K562 (cell line): ENCODE measurements around the gene MAPKAPK2. TPM values are rescaled to one million over a fixed set of nuclear protein-coding genes. Genes with fewer than 3 reads are reported as not detected.
A peak's percentile ranks its signal among the peaks of the same experiment; 100 is the strongest.

Experiments used
- BRD9 ChIP-seq: fragments of 450-650 bp; IDR thresholded peaks from 2 replicates; pipeline ENCODE4 v1.6.1; 2018; ENCODE audit warnings: low read depth; ENCODE audit not compliant: partially characterized antibody
- DNMT1 ChIP-seq: fragments of 450-650 bp; IDR thresholded peaks from 2 replicates; pipeline ENCODE4 v1.6.1; 2016; ENCODE audit warnings: antibody characterized with exemption, mild to moderate bottlenecking
- EP300 ChIP-seq: IDR thresholded peaks from 2 replicates; pipeline ENCODE4 v1.6.1; 2012; ENCODE audit warnings: low read length, improper control_type of control experiment
- HLTF ChIP-seq: fragments of 450-650 bp; IDR thresholded peaks from 2 replicates; pipeline ENCODE4 v1.6.1; 2016
- KAT2B ChIP-seq: IDR thresholded peaks from one replicate; pipeline ENCODE4 v1.6.1; 2012; ENCODE audit warnings: low read depth, mild to moderate bottlenecking, control low read depth, inconsistent platforms, low read length, moderate library complexity
- NR0B1 ChIP-seq: fragments of 450-650 bp; IDR thresholded peaks from one replicate; pipeline ENCODE4 v1.6.1; 2018; ENCODE audit warnings: mild to moderate bottlenecking, moderate library complexity; ENCODE audit not compliant: partially characterized antibody
- POLR2AphosphoS2 ChIP-seq: IDR thresholded peaks from 2 replicates; pipeline ENCODE4 v1.6.1; 2012; ENCODE audit warnings: low read length, improper control_type of control experiment
- POLR3A ChIP-seq: IDR thresholded peaks from 2 replicates; pipeline ENCODE4 v1.6.1; 2011; ENCODE audit warnings: borderline replicate concordance, mild to moderate bottlenecking, moderate library complexity; ENCODE audit not compliant: insufficient read length, insufficient read depth; ENCODE audit errors: extremely low read depth
- PTRF ChIP-seq: fragments of 450-650 bp; IDR thresholded peaks from 2 replicates; pipeline ENCODE4 v1.6.1; 2016; ENCODE audit warnings: mild to moderate bottlenecking, missing genetic modification characterization, missing compliant biosample characterization
- RAD51 ChIP-seq: fragments of 450-650 bp; IDR thresholded peaks from 2 replicates; pipeline ENCODE4 v1.7.1; 2016; ENCODE audit warnings: low read depth, mild to moderate bottlenecking, borderline replicate concordance
- RB1 ChIP-seq: fragments of 450-650 bp; IDR thresholded peaks from 2 replicates; pipeline ENCODE4 v1.6.1; 2017; ENCODE audit warnings: low read depth, mild to moderate bottlenecking
- RBM25 ChIP-seq: fragments of 200-400 bp; formaldehyde crosslinking; IDR thresholded peaks from 2 replicates; pipeline ENCODE4 v1.6.1; 2018; ENCODE audit warnings: low read length, low read depth, moderate library complexity; ENCODE audit not compliant: severe bottlenecking
- RFX5 ChIP-seq: IDR thresholded peaks from 2 replicates; pipeline ENCODE4 v1.6.1; 2011; ENCODE audit warnings: low read depth, mild to moderate bottlenecking, improper control_type of control experiment, low read length
- SMAD2 ChIP-seq: fragments of 150-350 bp; IDR thresholded peaks from 2 replicates; pipeline ENCODE4 v1.6.1; 2014; ENCODE audit warnings: low read depth, mild to moderate bottlenecking, low read length
- TAF15 ChIP-seq: fragments of 200-400 bp; formaldehyde crosslinking; IDR thresholded peaks from 2 replicates; pipeline ENCODE4 v1.6.1; 2017; ENCODE audit warnings: mild to moderate bottlenecking, low read depth, low read length, moderate library complexity
- TCF3 ChIP-seq: sonication (generic); formaldehyde crosslinking; IDR thresholded peaks from 2 replicates; pipeline ENCODE4 v1.4.0; 2020; ENCODE audit warnings: mild to moderate bottlenecking, missing genetic modification reagents
- U2AF1 ChIP-seq: fragments of 200-400 bp; formaldehyde crosslinking; optimal IDR thresholded peaks from 2 replicates; pipeline ENCODE3; 2017; ENCODE audit warnings: mild to moderate bottlenecking, low read depth, low read length, moderate library complexity
- USF1 ChIP-seq: sonication (generic); formaldehyde crosslinking; IDR thresholded peaks from 2 replicates; pipeline ENCODE4 v1.9.0; 2022; ENCODE audit warnings: mild to moderate bottlenecking, missing genetic modification reagents
- ZBTB1 ChIP-seq: sonication (generic); formaldehyde crosslinking; IDR thresholded peaks from 2 replicates; pipeline ENCODE4 v1.8.1; 2023; ENCODE audit warnings: missing genetic modification reagents, low read depth, mild to moderate bottlenecking, borderline replicate concordance
- ZC3H4 ChIP-seq: sonication (generic); formaldehyde crosslinking; IDR thresholded peaks from 2 replicates; pipeline ENCODE4 v1.9.0; 2021; ENCODE audit warnings: missing genetic modification reagents, borderline replicate concordance
- ZNF175 ChIP-seq: fragments of 200-800 bp; sonication (Bioruptor generic); IDR thresholded peaks from 2 replicates; pipeline ENCODE4 v1.6.1; 2016; ENCODE audit warnings: low read depth, mild to moderate bottlenecking, missing genetic modification characterization, missing compliant biosample characterization
- ZNF3 ChIP-seq: fragments of 250-450 bp; sonication (Bioruptor Pico); IDR thresholded peaks from 2 replicates; pipeline ENCODE4 v1.5.0; 2021; ENCODE audit warnings: mild to moderate bottlenecking, moderate library complexity
- ZNF41 ChIP-seq: fragments of 250-450 bp; sonication (Bioruptor Pico); conservative IDR thresholded peaks from 2 replicates; pipeline ENCODE4 v1.4.0; 2020; ENCODE audit warnings: mild to moderate bottlenecking
- polyA plus RNA-seq, 8 experiments: library from polyadenylated mRNA; depleted of rRNA in 4 of 8; stranded (reverse) in 5 of 8; unstranded in 3 of 8; fragments of >200 nt; fragmentation: Nextera tagmentation in 2 of 8; fragmentation: Illumina TruSeq in 1 of 8; extraction: Ambion mirVana in 2 of 8; extraction: Trizol in 1 of 8; gene quantifications; 2 replicates each; pipeline versions ENCODE4 v1.2.1 to v1.2.3, GENCODE V29; 2011 to 2014; ENCODE audit warnings: inconsistent platforms in 1 of 8, missing spikeins in 1 of 8
- total RNA-seq, 7 experiments: library from RNA; depleted of rRNA in 6 of 7; stranded (reverse); fragments of >200 nt in 6 of 7; fragmentation: Illumina TruSeq in 2 of 7; extraction: Trizol in 2 of 7; gene quantifications; 2 replicates each; pipeline versions ENCODE4 v1.2.1 to v1.2.3, GENCODE V29; 2011 to 2021; ENCODE audit warnings: low replicate concordance in 1 of 7
- TF ChIP-seq, protein P1 (sequence below): fragments of 250-450 bp; sonication (Bioruptor Pico); IDR thresholded peaks from 2 replicates; pipeline ENCODE4 v1.6.1; 2021; ENCODE audit warnings: mild to moderate bottlenecking
- TF ChIP-seq, protein P2 (sequence below), 2 experiments: fragments of 450-650 bp in 1 of 2; sonication (generic) in 1 of 2; formaldehyde crosslinking in 1 of 2; IDR thresholded peaks in 1 of 2; conservative IDR thresholded peaks in 1 of 2; 2 replicates each; pipeline versions ENCODE4 v1.6.1 to v1.8.1; 2016 to 2023; ENCODE audit warnings: mild to moderate bottlenecking in 2 of 2, moderate library complexity in 2 of 2, inconsistent platforms in 1 of 2, missing genetic modification reagents in 1 of 2

The MAPKAPK2 gene
- total and polyA plus RNA-seq, 9 of the 15 experiments (the other 6 are each of a cell fraction or from before 2014, with no cell fraction given), result 0.63 to 94.2 (median 52.1) TPM

DNA sequence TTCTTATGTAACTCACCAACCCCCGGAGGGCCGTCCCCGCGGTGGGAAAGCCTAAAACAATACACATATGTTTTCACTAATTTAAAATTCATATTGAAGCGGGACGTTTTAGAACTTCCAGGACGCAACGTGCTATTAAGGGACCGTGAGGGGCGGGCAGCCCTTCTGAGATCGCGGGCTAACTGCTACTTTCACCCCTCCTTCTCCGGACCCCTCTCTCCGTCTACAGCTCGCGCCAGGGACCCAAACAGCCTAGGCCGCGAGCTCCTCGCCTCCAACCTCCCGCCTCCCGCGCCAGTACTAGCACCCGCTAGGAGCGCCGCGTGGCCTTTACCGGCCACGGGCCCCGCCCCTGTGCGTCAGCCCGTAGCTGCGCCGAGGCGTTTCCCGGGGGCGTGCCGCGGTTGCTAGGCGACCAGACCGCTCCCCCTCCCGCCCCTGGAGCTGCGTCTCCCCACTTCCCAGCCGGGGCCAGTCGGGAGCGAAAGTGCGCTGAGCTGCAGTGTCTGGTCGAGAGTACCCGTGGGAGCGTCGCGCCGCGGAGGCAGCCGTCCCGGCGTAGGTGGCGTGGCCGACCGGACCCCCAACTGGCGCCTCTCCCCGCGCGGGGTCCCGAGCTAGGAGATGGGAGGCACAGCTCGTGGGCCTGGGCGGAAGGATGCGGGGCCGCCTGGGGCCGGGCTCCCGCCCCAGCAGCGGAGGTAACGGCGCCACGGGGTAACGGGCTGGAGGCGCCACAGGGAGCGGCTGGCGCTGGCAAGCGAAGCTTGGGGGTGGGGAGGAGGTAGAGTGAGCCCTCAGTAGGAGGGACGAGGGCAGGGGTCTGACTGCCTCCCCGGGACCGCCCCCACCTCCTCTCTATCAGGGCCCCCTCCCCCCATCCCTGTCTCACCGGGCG, 49.4 kb upstream of the MAPKAPK2 start, which contains the start of gene DYRK3 (continued):
- peak; percentile 80 for TF ChIP-seq USF1
- no peak; the same call in 1 of the 2 replicates for TF ChIP-seq EP300
- TF ChIP-seq ZNF3 (CRISPR knock-in tag), result no peak
- TF ChIP-seq RAD51, result no peak
- TF ChIP-seq U2AF1, result peak; percentile 89
- no peak for TF ChIP-seq BRD9
- peak; percentile 47; the same call in 1 of the 2 replicates for TF ChIP-seq TCF3 (CRISPR knock-in tag)
- peak; percentile 75; the same call in 1 of the 2 replicates for TF ChIP-seq ZBTB1 (CRISPR knock-in tag)
- TF ChIP-seq HLTF, result no peak
- TF ChIP-seq RBM25, result peak; percentile 26
- TF ChIP-seq ZC3H4 (CRISPR knock-in tag), result no peak
- no peak for TF ChIP-seq ZNF41 (CRISPR knock-in tag)
- peak; percentile 61; the same call in 1 of the 2 replicates for TF ChIP-seq POLR2AphosphoS2
- no peak for TF ChIP-seq DNMT1
- TF ChIP-seq ZNF175 (CRISPR knock-in tag), result no peak; the same call in none of the 2 replicates
- no peak for TF ChIP-seq NR0B1
- peak; percentile 79 for TF ChIP-seq RB1
- no peak for TF ChIP-seq RFX5
- no peak for TF ChIP-seq TAF15
- no peak for TF ChIP-seq POLR3A
- no peak for TF ChIP-seq SMAD2
- TF ChIP-seq KAT2B, result no peak
- TF ChIP-seq, protein P1, sequence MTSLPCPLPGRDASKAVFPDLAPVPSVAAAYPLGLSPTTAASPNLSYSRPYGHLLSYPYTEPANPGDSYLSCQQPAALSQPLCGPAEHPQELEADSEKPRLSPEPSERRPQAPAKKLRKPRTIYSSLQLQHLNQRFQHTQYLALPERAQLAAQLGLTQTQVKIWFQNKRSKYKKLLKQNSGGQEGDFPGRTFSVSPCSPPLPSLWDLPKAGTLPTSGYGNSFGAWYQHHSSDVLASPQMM (CRISPR knock-in tag), result no peak
- TF ChIP-seq, protein P2, sequence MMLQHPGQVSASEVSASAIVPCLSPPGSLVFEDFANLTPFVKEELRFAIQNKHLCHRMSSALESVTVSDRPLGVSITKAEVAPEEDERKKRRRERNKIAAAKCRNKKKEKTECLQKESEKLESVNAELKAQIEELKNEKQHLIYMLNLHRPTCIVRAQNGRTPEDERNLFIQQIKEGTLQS (IDR thresholded peaks at IDR 0.05), result peak; percentile 22; the same call in 1 of the 2 replicates
- TF ChIP-seq, protein P2 (CRISPR knock-in tag; conservative IDR thresholded peaks at IDR 0.05), result peak; percentile 72; the same call in 1 of the 2 replicates
- no peak for TF ChIP-seq PTRF (tag)
